Neural progenitor cell (in vitro differentiated cells): Measurements from ENCODE around the gene OR51B2. TPM values are rescaled to one million over a fixed set of nuclear protein-coding genes. Genes with fewer than 3 reads are reported as not detected.
A peak's percentile ranks its signal among the peaks of the same experiment; 100 is the strongest.

Experiments used
- DNase-seq: peaks from one replicate; pipeline ENCODE4 v3.0.0-alpha.2; 2016; ENCODE audit warnings: low spot score
- H2AFZ ChIP-seq: fragments of 200-600 bp; sonication (generic); replicated peaks from 2 replicates; pipeline ENCODE4 v1.6.1; 2016; ENCODE audit warnings: antibody characterized with exemption
- H3F3A ChIP-seq: fragments of 200-600 bp; sonication (generic); 2 replicates; pipeline ENCODE4 v1.6.1; 2016; ENCODE audit warnings: antibody characterized with exemption, low read depth
- H3K27ac ChIP-seq: fragments of 200-600 bp; sonication (generic); 2 replicates; pipeline ENCODE4 v1.5.1; 2016; ENCODE audit warnings: mild to moderate bottlenecking
- H3K27me3 ChIP-seq: fragments of 200-600 bp; sonication (generic); 2 replicates; pipeline ENCODE4 v1.6.1; 2016; ENCODE audit warnings: mild to moderate bottlenecking, moderate library complexity
- H3K36me3 ChIP-seq: fragments of 200-600 bp; sonication (generic); 2 replicates; pipeline ENCODE4 v1.5.1; 2016
- H3K4me1 ChIP-seq: fragments of 200-600 bp; sonication (generic); 2 replicates; pipeline ENCODE4 v1.6.1; 2016; ENCODE audit warnings: mixed run types
- H3K4me2 ChIP-seq: fragments of 200-600 bp; sonication (generic); 2 replicates; pipeline ENCODE4 v1.6.1; 2016
- H3K4me3 ChIP-seq: fragments of 200-600 bp; sonication (generic); 2 replicates; pipeline ENCODE4 v1.5.1; 2016
- H3K79me2 ChIP-seq: fragments of 200-600 bp; sonication (generic); 2 replicates; pipeline ENCODE4 v1.6.1; 2016; ENCODE audit warnings: low read depth
- H3K9ac ChIP-seq: fragments of 200-600 bp; sonication (generic); 2 replicates; pipeline ENCODE4 v1.6.1; 2016
- H3K9me3 ChIP-seq: fragments of 200-600 bp; sonication (generic); 2 replicates; pipeline ENCODE4 v1.5.1; 2016; ENCODE audit warnings: low read depth
- H4K20me1 ChIP-seq: fragments of 200-600 bp; sonication (generic); 2 replicates; pipeline ENCODE4 v1.6.1; 2016; ENCODE audit warnings: low read depth
- H3K27ac Mint-ChIP-seq: 3 replicates; pipeline ENCODE4 v1.8.0; 2021; ENCODE audit warnings: mixed read lengths
- H3K27me3 Mint-ChIP-seq: 2 replicates; pipeline ENCODE4 v1.8.0; 2022; ENCODE audit warnings: low read depth, mild to moderate bottlenecking, inconsistent platforms, moderate library complexity, mixed read lengths; ENCODE audit not compliant: insufficient read depth
- H3K36me3 Mint-ChIP-seq: 3 replicates; pipeline ENCODE4 v1.8.0; 2021; ENCODE audit warnings: mixed read lengths
- H3K4me1 Mint-ChIP-seq: 3 replicates; pipeline ENCODE4 v1.8.0; 2021; ENCODE audit warnings: mixed read lengths
- H3K4me3 Mint-ChIP-seq: 3 replicates; pipeline ENCODE4 v1.8.0; 2021; ENCODE audit warnings: mild to moderate bottlenecking, moderate library complexity, mixed read lengths
- H3K9me3 Mint-ChIP-seq: 3 replicates; pipeline ENCODE4 v1.8.0; 2020; ENCODE audit warnings: mixed read lengths
- CTCF ChIP-seq: fragments of 200-600 bp; sonication (generic); IDR thresholded peaks from 2 replicates; pipeline ENCODE4 v1.5.1; 2017; ENCODE audit warnings: antibody characterized with exemption, mild to moderate bottlenecking
- EZH2 ChIP-seq: fragments of 200-600 bp; sonication (generic); IDR thresholded peaks from 2 replicates; pipeline ENCODE4 v1.6.1; 2017; ENCODE audit warnings: antibody characterized with exemption, mild to moderate bottlenecking, moderate library complexity
- EZH2phosphoT487 ChIP-seq: fragments of 200-600 bp; sonication (generic); IDR thresholded peaks from 2 replicates; pipeline ENCODE4 v1.6.1; 2017; ENCODE audit warnings: antibody characterized with exemption
- total RNA-seq: library from RNA; depleted of rRNA; stranded (reverse); fragments of >200 nt; gene quantifications from 2 replicates; pipeline ENCODE4 v1.2.3, GENCODE V29; 2015; ENCODE audit warnings: low replicate concordance

Gene OR51B2
- total RNA-seq, 1 donor from 2014 or later: not detected

- Histone ChIP-seq H3K27ac (no peak overlapping the region), H4K20me1 (no peaks in the 10 kb centered on the region), H3K9ac (no peak overlapping the region), H3K27me3 (no peaks in the 10 kb centered on the region), H3K36me3 (no peaks in the 10 kb centered on the region), H3K9me3 (no peaks in the 10 kb centered on the region), H3K4me2 (no peak overlapping the region), H3K4me1 (no peaks in the 10 kb centered on the region), H3K4me3 (no peak overlapping the region), H3K79me2 (no peaks in the 10 kb centered on the region), H2AFZ (no peak overlapping the region), H3F3A (no peaks in the 10 kb centered on the region)
- no peak for TF ChIP-seq EZH2
- no peak for DNase-seq
- Mint-ChIP-seq H3K4me1 (no peaks in the 10 kb centered on the region), H3K4me3 (no peak overlapping the region), H3K36me3 (no peaks in the 10 kb centered on the region), H3K9me3 (no peaks in the 10 kb centered on the region), H3K27ac (no peak overlapping the region), H3K27me3 (peaks cover 4% of the 10 kb centered on the region)
Observed at GRCh38 chr11:5293028-5293427, 31.1 kb downstream of the OR51B2 start.

- no peaks in the 10 kb centered on the region for H3K4me1 Mint-ChIP-seq
- no peaks in the 10 kb centered on the region for H3K36me3 ChIP-seq
- H3K4me3 ChIP-seq: no peak overlapping the region
- H3K9ac ChIP-seq: no peak overlapping the region
- no peak overlapping the region for H3K4me2 ChIP-seq
- peaks cover 4% of the 10 kb centered on the region for H3K27me3 Mint-ChIP-seq
- no peaks in the 10 kb centered on the region for H3K79me2 ChIP-seq
- no peaks in the 10 kb centered on the region for H3K9me3 ChIP-seq
- H3K4me3 Mint-ChIP-seq: no peak overlapping the region
- TF ChIP-seq EZH2 (no peak), EZH2phosphoT487 (no peak), CTCF (peak; percentile 65)
- H3K27ac ChIP-seq: no peak overlapping the region
- DNase-seq: peak; percentile 44
- no peaks in the 10 kb centered on the region for H3K36me3 Mint-ChIP-seq
- H3K27ac Mint-ChIP-seq: no peak overlapping the region
- H3F3A ChIP-seq: no peaks in the 10 kb centered on the region
- H3K9me3 Mint-ChIP-seq: no peaks in the 10 kb centered on the region
- H4K20me1 ChIP-seq: no peaks in the 10 kb centered on the region
- peak overlapping the region; percentile 42 for H2AFZ ChIP-seq
- H3K27me3 ChIP-seq: no peaks in the 10 kb centered on the region
- no peaks in the 10 kb centered on the region for H3K4me1 ChIP-seq
Observed at GRCh38 chr11:5291207-5291838, 32.8 kb downstream of the OR51B2 start.

- H3K36me3 Mint-ChIP-seq: no peaks in the 10 kb centered on the region
- no peak overlapping the region for H3K27ac Mint-ChIP-seq
- Histone ChIP-seq H3K27ac (no peak overlapping the region), H3K9me3 (no peaks in the 10 kb centered on the region), H4K20me1 (no peaks in the 10 kb centered on the region), H3K9ac (no peak overlapping the region), H3K27me3 (no peaks in the 10 kb centered on the region), H3K4me3 (no peak overlapping the region), H3F3A (no peaks in the 10 kb centered on the region), H2AFZ (no peak overlapping the region), H3K4me2 (no peak overlapping the region), H3K4me1 (no peaks in the 10 kb centered on the region), H3K79me2 (no peaks in the 10 kb centered on the region), H3K36me3 (no peaks in the 10 kb centered on the region)
- peaks cover 2% of the 10 kb centered on the region for H3K27me3 Mint-ChIP-seq
- H3K4me1 Mint-ChIP-seq: no peaks in the 10 kb centered on the region
- no peak for DNase-seq
- TF ChIP-seq EZH2phosphoT487 (no peak), EZH2 (no peak), CTCF (no peak)
- no peaks in the 10 kb centered on the region for H3K9me3 Mint-ChIP-seq
- no peak overlapping the region for H3K4me3 Mint-ChIP-seq
Observed at GRCh38 chr11:5290106-5290505, 34.0 kb downstream of the OR51B2 start.

GRCh38 chr11:5289696-5290095 is 34.4 kb downstream of the OR51B2 start:
- H3K27ac Mint-ChIP-seq: no peak overlapping the region
- no peaks in the 10 kb centered on the region for H3K36me3 ChIP-seq

More at GRCh38 chr11:5289696-5290095, 34.4 kb downstream of the OR51B2 start:
- DNase-seq: no peak
- no peaks in the 10 kb centered on the region for H3K9me3 ChIP-seq
- H3K79me2 ChIP-seq: no peaks in the 10 kb centered on the region
- peaks cover 2% of the 10 kb centered on the region for H3K27me3 Mint-ChIP-seq
- H2AFZ ChIP-seq: no peak overlapping the region
- no peaks in the 10 kb centered on the region for H3K36me3 Mint-ChIP-seq
- H3K4me3 Mint-ChIP-seq: no peak overlapping the region
- no peak overlapping the region for H3K4me3 ChIP-seq
- no peak overlapping the region for H3K9ac ChIP-seq
- no peaks in the 10 kb centered on the region for H4K20me1 ChIP-seq
- H3K4me1 Mint-ChIP-seq: no peaks in the 10 kb centered on the region
- H3K4me2 ChIP-seq: no peak overlapping the region
- H3K4me1 ChIP-seq: no peaks in the 10 kb centered on the region
- TF ChIP-seq EZH2phosphoT487 (no peak), EZH2 (no peak), CTCF (no peak)
- H3K9me3 Mint-ChIP-seq: no peaks in the 10 kb centered on the region
- H3K27me3 ChIP-seq: no peaks in the 10 kb centered on the region
- H3F3A ChIP-seq: no peaks in the 10 kb centered on the region
- no peak overlapping the region for H3K27ac ChIP-seq
